ENCODE results near the gene CCDC40.

DNA sequence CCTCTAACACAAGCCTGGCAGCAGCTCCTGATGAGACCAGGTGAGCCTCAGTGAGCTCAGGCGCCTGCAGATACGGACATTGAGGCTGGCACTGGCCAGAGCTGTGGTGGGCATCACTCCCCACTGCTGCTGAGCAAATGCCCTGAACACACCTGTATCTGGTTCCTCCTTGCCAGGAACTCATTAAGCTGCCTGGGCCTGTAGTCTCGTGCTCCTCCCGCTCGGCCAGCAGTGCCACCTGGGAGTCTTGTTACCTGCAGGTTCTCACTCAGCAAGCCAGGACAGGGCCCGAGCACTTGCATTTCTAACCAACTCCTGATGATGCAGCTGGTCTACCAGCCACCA, 97.2 kb downstream of the CCDC40 start:
- TF ChIP-seq, protein P1, sequence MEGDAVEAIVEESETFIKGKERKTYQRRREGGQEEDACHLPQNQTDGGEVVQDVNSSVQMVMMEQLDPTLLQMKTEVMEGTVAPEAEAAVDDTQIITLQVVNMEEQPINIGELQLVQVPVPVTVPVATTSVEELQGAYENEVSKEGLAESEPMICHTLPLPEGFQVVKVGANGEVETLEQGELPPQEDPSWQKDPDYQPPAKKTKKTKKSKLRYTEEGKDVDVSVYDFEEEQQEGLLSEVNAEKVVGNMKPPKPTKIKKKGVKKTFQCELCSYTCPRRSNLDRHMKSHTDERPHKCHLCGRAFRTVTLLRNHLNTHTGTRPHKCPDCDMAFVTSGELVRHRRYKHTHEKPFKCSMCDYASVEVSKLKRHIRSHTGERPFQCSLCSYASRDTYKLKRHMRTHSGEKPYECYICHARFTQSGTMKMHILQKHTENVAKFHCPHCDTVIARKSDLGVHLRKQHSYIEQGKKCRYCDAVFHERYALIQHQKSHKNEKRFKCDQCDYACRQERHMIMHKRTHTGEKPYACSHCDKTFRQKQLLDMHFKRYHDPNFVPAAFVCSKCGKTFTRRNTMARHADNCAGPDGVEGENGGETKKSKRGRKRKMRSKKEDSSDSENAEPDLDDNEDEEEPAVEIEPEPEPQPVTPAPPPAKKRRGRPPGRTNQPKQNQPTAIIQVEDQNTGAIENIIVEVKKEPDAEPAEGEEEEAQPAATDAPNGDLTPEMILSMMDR (IDR thresholded peaks at IDR 0.05) = no peak
- no peak for TF ChIP-seq POLR2A (IDR thresholded peaks at IDR 0.05)

All from Peyer's patch (tissue), 4 donors.